CD4-positive, alpha-beta T cell treated with Interleukin-10 for 1 hour (primary cell): ENCODE measurements around the gene ROPN1L.

Experiments
- DNase-seq: peaks from one replicate; pipeline ENCODE4 v3.0.0-alpha.2; 2020

ROPN1L gene

GRCh38 chr5:10431415-10431814 is 10.3 kb upstream of the ROPN1L start:
- DNase-seq = no peak

GRCh38 chr5:10432059-10433008 is 9.3 kb upstream of the ROPN1L start:
- no peak for DNase-seq

GRCh38 chr5:10434392-10434791 is 7.3 kb upstream of the ROPN1L start:
- no peak for DNase-seq

- no peak for DNase-seq
Measured at GRCh38 chr5:10438301-10438700, 3.4 kb upstream of the ROPN1L start.

GRCh38 chr5:10439692-10440091 is 2.0 kb upstream of the ROPN1L start:
- no peak for DNase-seq

- DNase-seq = no peak
Measured at GRCh38 chr5:10440367-10440990, 1.2 kb upstream of the ROPN1L start.

- DNase-seq = no peak
Measured at GRCh38 chr5:10441992-10442435, 335 bp downstream of the ROPN1L start.

GRCh38 chr5:10442576-10442975 is 897 bp downstream of the ROPN1L start:
- no peak for DNase-seq

- DNase-seq = peak; percentile 55
Measured at GRCh38 chr5:10445352-10445751, 3.7 kb downstream of the ROPN1L start.

GRCh38 chr5:10446490-10446889 is 4.8 kb downstream of the ROPN1L start:
- no peak for DNase-seq

- DNase-seq = no peak
Measured at GRCh38 chr5:10447041-10447440, 5.4 kb downstream of the ROPN1L start.

- DNase-seq = no peak
Measured at GRCh38 chr5:10448754-10449360, 7.2 kb downstream of the ROPN1L start.

- DNase-seq = no peak
Measured at GRCh38 chr5:10451137-10451824, 9.6 kb downstream of the ROPN1L start.

GRCh38 chr5:10452768-10453331 is 11.2 kb downstream of the ROPN1L start:
- peak; percentile 72 for DNase-seq

- no peak for DNase-seq
Measured at GRCh38 chr5:10453545-10453944, 11.9 kb downstream of the ROPN1L start.

GRCh38 chr5:10454591-10455276 is 13.1 kb downstream of the ROPN1L start:
- DNase-seq = no peak

- no peak for DNase-seq
Measured at GRCh38 chr5:10455277-10455670, 13.6 kb downstream of the ROPN1L start.

- no peak for DNase-seq
Measured at GRCh38 chr5:10456583-10457420, 15.1 kb downstream of the ROPN1L start.

- no peak for DNase-seq
Measured at GRCh38 chr5:10457682-10458574, 16.2 kb downstream of the ROPN1L start.
